Heart left ventricle (tissue), 13 donors: Measurements from ENCODE around the gene NDST1.

Experiments used
- POLR2A ChIP-seq, 2 donors: fragments of 450-650 bp; IDR thresholded peaks; one replicate each; pipeline ENCODE4 v1.6.1; 2017; ENCODE audit warnings: antibody characterized with exemption in 2 of 2, mild to moderate bottlenecking in 2 of 2, moderate library complexity in 2 of 2
- TF ChIP-seq, protein P1 (sequence below), 12 donors: fragments of 200-600 bp; sonication (generic) in 4 of 12; IDR thresholded peaks; one replicate each; pipeline versions ENCODE4 v1.5.0 to v1.8.0; 2018 to 2022; ENCODE audit warnings: antibody characterized with exemption in 12 of 12, mild to moderate bottlenecking in 5 of 12
- donor health status: ischemic (EF 13 %, LVEDD 7.1; RV severe dilation, severe dysfunction).
- donor health status: DM: no; HTN: yes; CAD: no.
- donor health status: DM: no; HTN: no; CAD: no.
- donor health status: ischemic (EF 25% LVEDD 6.9; RV normal size, moderate dysfunction).
- donor health status: ischemic (EF 25% LVEDD 5.7; RV mildly dilated, moderate dysfunction).
- donor health status: ischemic (EF 35%, LVEDD 5.7; RV mildly dilated, moderate dysfunction).
- donor health status: nonischemic (EF 11% LVEDD 7.7; RV severe dilation, severe dysfunction).
- donor health status: DM: yes; HTN: yes; CAD: no.
- donor health status: PGD.
- donor health status: ischemic (EF 29% LVEDD 5.4; RV normal size, mild dysfunction).
- donor health status: nonischemic (EF 23%, LVEDD 6.1; RV moderate dilation, normal function).

DNA sequence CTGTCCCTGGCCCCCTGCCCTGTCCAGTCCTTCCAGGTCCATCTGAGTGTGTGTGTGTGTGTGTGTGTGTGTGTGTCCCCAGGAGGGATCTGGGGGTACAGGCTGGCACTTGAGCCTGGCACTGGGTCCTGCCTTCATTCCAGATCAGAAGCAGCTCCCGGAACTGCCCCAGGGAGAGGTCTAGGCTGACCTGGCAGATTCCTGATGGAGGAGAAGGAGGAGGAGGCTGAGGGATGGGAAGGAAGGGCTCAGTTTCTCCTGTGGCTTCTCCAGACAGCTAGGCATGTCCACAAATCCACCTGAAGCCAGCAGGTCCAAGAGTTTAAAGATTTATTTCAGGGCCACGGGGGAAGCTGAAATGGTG, 328 bp downstream of the NDST1 start:
- TF ChIP-seq, protein P1, sequence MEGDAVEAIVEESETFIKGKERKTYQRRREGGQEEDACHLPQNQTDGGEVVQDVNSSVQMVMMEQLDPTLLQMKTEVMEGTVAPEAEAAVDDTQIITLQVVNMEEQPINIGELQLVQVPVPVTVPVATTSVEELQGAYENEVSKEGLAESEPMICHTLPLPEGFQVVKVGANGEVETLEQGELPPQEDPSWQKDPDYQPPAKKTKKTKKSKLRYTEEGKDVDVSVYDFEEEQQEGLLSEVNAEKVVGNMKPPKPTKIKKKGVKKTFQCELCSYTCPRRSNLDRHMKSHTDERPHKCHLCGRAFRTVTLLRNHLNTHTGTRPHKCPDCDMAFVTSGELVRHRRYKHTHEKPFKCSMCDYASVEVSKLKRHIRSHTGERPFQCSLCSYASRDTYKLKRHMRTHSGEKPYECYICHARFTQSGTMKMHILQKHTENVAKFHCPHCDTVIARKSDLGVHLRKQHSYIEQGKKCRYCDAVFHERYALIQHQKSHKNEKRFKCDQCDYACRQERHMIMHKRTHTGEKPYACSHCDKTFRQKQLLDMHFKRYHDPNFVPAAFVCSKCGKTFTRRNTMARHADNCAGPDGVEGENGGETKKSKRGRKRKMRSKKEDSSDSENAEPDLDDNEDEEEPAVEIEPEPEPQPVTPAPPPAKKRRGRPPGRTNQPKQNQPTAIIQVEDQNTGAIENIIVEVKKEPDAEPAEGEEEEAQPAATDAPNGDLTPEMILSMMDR (IDR thresholded peaks at IDR 0.05) = no peak
- no peak for TF ChIP-seq POLR2A (IDR thresholded peaks at IDR 0.05)
